OCI-LY1 (cell line): ENCODE measurements around the gene MIS18BP1.

Experiments used
- H2AFZ ChIP-seq: fragments of 200-600 bp; sonication (generic), shearing (Covaris generic); 2 replicates; pipeline ENCODE4 v1.6.0; 2014; ENCODE audit warnings: antibody characterized with exemption, mild to moderate bottlenecking, low read length
- H3F3A ChIP-seq: fragments of 200-600 bp; sonication (generic), shearing (Covaris generic); 2 replicates; pipeline ENCODE4 v1.6.0; 2014; ENCODE audit warnings: mild to moderate bottlenecking, antibody characterized with exemption, low read length, moderate library complexity; ENCODE audit not compliant: insufficient read depth
- H3K27ac ChIP-seq: fragments of 200-600 bp; sonication (generic); 2 replicates; pipeline ENCODE4 v1.5.1; 2014; ENCODE audit warnings: low read length, mixed run types, mild to moderate bottlenecking, low read depth; ENCODE audit not compliant: poor library complexity, severe bottlenecking
- H3K27me3 ChIP-seq: fragments of 200-600 bp; sonication (generic); 2 replicates; pipeline ENCODE4 v1.6.0; 2014; ENCODE audit warnings: antibody characterized with exemption, mild to moderate bottlenecking, low read length, moderate library complexity; ENCODE audit not compliant: insufficient read depth
- H3K36me3 ChIP-seq: fragments of 200-600 bp; sonication (generic); 2 replicates; pipeline ENCODE4 v1.6.1; 2014; ENCODE audit warnings: mild to moderate bottlenecking, antibody characterized with exemption, low read length, moderate library complexity, mixed read lengths; ENCODE audit not compliant: insufficient read depth
- H3K4me1 ChIP-seq: fragments of 200-600 bp; sonication (generic); 2 replicates; pipeline ENCODE4 v1.5.1; 2014; ENCODE audit warnings: mild to moderate bottlenecking, low read length, moderate library complexity; ENCODE audit not compliant: insufficient read depth, severe bottlenecking
- H3K4me2 ChIP-seq: fragments of 200-600 bp; sonication (generic), shearing (Covaris generic); 2 replicates; pipeline ENCODE4 v1.6.1; 2014; ENCODE audit warnings: low read length
- H3K4me3 ChIP-seq: fragments of 200-600 bp; sonication (generic); 2 replicates; pipeline ENCODE4 v1.5.1; 2014; ENCODE audit warnings: low read length, low read depth, mild to moderate bottlenecking, mixed read lengths; ENCODE audit not compliant: poor library complexity, severe bottlenecking
- H3K79me2 ChIP-seq: fragments of 200-600 bp; shearing (Covaris generic); 2 replicates; pipeline ENCODE4 v1.6.1; 2016; ENCODE audit warnings: mixed run types, low read length, mixed read lengths; ENCODE audit not compliant: insufficient read depth
- H3K9ac ChIP-seq: fragments of 200-600 bp; sonication (generic), shearing (Covaris generic); 2 replicates; pipeline ENCODE4 v1.6.1; 2014; ENCODE audit warnings: mild to moderate bottlenecking, low read length, mixed read lengths
- H3K9me2 ChIP-seq: fragments of 200-600 bp; sonication (generic), shearing (Covaris generic); 2 replicates; pipeline ENCODE4 v1.6.1; 2014; ENCODE audit warnings: low read depth, mild to moderate bottlenecking, low read length, mixed read lengths
- H3K9me3 ChIP-seq: fragments of 200-600 bp; shearing (Covaris generic); 2 replicates; pipeline ENCODE4 v1.6.1; 2014; ENCODE audit warnings: low read length, mixed read lengths
- H4K20me1 ChIP-seq: fragments of 200-600 bp; sonication (generic), shearing (Covaris generic); 2 replicates; pipeline ENCODE4 v1.6.0; 2016; ENCODE audit warnings: mild to moderate bottlenecking, low read length; ENCODE audit not compliant: insufficient read depth
- EZH2 ChIP-seq: fragments of 200-600 bp; sonication (generic), shearing (Covaris generic); IDR thresholded peaks from 2 replicates; pipeline ENCODE4 v1.8.0; 2017; ENCODE audit warnings: borderline replicate concordance, mixed run types, mild to moderate bottlenecking, antibody characterized with exemption, low read length, moderate library complexity, mixed read lengths
- TF ChIP-seq, protein P1 (sequence below): fragments of 200-600 bp; sonication (generic), shearing (Covaris generic); IDR thresholded peaks from 2 replicates; pipeline ENCODE4 v1.5.1; 2017; ENCODE audit warnings: mild to moderate bottlenecking, antibody characterized with exemption, low read length, moderate library complexity, mixed read lengths

Gene MIS18BP1

DNA sequence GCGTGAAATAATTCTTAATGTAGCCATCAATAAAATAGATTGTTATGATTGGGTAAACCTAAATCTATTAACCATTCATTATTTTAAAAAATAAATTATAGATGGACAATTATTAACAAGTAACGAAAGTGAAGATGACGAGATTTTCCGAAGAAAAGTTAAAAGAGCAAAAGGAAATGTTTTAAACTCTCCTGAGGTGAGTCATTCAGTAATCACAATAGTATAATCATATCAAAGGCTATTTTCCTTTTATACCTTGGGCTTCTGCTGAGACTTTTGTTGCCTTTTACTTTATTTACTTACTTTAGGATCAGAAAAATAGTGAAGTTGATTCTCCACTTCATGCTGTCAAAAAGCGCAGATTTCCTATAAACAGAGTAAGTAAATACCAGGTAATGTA is 71.7 kb downstream of the MIS18BP1 start:
- Histone ChIP-seq H3K9me2 (no peaks in the 10 kb centered on the region), H3K4me1 (no peaks in the 10 kb centered on the region), H3K79me2 (no peaks in the 10 kb centered on the region), H3K27ac (no peak overlapping the region), H3K36me3 (peaks cover 12% of the 10 kb centered on the region), H3K9ac (no peak overlapping the region), H3F3A (no peaks in the 10 kb centered on the region), H3K27me3 (no peaks in the 10 kb centered on the region), H3K4me3 (no peak overlapping the region), H2AFZ (no peak overlapping the region), H4K20me1 (no peaks in the 10 kb centered on the region), H3K9me3 (no peaks in the 10 kb centered on the region; the same call in 1 of the 2 replicates), H3K4me2 (no peak overlapping the region)
- TF ChIP-seq, protein P1, sequence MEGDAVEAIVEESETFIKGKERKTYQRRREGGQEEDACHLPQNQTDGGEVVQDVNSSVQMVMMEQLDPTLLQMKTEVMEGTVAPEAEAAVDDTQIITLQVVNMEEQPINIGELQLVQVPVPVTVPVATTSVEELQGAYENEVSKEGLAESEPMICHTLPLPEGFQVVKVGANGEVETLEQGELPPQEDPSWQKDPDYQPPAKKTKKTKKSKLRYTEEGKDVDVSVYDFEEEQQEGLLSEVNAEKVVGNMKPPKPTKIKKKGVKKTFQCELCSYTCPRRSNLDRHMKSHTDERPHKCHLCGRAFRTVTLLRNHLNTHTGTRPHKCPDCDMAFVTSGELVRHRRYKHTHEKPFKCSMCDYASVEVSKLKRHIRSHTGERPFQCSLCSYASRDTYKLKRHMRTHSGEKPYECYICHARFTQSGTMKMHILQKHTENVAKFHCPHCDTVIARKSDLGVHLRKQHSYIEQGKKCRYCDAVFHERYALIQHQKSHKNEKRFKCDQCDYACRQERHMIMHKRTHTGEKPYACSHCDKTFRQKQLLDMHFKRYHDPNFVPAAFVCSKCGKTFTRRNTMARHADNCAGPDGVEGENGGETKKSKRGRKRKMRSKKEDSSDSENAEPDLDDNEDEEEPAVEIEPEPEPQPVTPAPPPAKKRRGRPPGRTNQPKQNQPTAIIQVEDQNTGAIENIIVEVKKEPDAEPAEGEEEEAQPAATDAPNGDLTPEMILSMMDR, result no peak
- no peak for TF ChIP-seq EZH2

DNA sequence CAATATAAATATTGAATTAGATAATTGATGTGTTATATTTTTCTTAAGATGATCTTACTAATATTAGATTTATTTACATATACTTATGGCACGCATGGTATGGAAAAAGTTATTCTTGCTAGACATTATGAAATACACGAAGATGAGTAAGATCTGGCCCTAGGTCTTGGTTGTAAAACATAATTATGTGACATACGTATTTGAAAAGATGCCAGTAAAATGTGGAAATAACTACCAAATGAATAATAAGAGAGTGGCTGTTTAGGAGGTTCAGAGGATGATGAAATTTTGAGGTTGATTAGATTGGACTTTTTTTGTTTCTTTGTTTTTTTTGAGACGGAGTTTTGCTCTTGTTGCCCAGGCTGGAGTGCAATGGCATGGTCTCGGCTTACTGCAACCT is 75.9 kb downstream of the MIS18BP1 start:
- Histone ChIP-seq H2AFZ (no peak overlapping the region), H3K4me3 (no peak overlapping the region), H3K79me2 (no peaks in the 10 kb centered on the region), H3K9me3 (no peaks in the 10 kb centered on the region; the same call in 1 of the 2 replicates), H3K36me3 (peaks cover 30% of the 10 kb centered on the region), H3K4me1 (no peaks in the 10 kb centered on the region), H3K27ac (no peak overlapping the region), H3K9ac (no peak overlapping the region), H3K9me2 (no peaks in the 10 kb centered on the region), H3F3A (no peaks in the 10 kb centered on the region), H4K20me1 (no peaks in the 10 kb centered on the region), H3K27me3 (no peaks in the 10 kb centered on the region), H3K4me2 (no peak overlapping the region)
- TF ChIP-seq, protein P1, result no peak
- no peak for TF ChIP-seq EZH2

DNA sequence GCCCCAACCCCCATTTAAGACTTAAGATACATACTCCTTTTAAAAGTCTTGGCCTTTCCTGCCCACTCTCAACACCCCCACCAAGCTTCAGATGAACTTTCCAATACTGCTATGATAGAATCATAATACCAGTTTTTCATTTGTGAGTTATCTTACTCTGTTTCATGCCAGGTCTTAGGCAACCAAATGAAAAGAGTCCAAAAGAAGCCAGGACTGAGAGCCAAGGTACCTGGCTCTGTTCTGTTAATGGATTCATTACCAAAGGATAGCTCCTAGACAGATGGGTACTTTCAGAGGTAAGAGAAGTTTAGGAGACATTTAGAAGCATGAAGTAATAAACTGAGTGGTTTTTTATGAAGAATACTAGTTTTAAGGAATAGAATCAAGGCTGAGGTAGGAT is 83.1 kb downstream of the MIS18BP1 start:
- H3K4me2 ChIP-seq, result no peak overlapping the region
- H4K20me1 ChIP-seq, result no peaks in the 10 kb centered on the region
- H3K79me2 ChIP-seq, result no peaks in the 10 kb centered on the region
- no peak overlapping the region for H3K9ac ChIP-seq
- no peaks in the 10 kb centered on the region for H3F3A ChIP-seq
- TF ChIP-seq EZH2, result no peak
- H3K4me3 ChIP-seq, result no peak overlapping the region
- H3K27me3 ChIP-seq, result no peaks in the 10 kb centered on the region
- H2AFZ ChIP-seq, result no peak overlapping the region
- no peaks in the 10 kb centered on the region for H3K4me1 ChIP-seq
- no peaks in the 10 kb centered on the region for H3K9me3 ChIP-seq
- H3K36me3 ChIP-seq, result peaks cover 45% of the 10 kb centered on the region
- H3K9me2 ChIP-seq, result no peaks in the 10 kb centered on the region
- no peak overlapping the region for H3K27ac ChIP-seq

DNA sequence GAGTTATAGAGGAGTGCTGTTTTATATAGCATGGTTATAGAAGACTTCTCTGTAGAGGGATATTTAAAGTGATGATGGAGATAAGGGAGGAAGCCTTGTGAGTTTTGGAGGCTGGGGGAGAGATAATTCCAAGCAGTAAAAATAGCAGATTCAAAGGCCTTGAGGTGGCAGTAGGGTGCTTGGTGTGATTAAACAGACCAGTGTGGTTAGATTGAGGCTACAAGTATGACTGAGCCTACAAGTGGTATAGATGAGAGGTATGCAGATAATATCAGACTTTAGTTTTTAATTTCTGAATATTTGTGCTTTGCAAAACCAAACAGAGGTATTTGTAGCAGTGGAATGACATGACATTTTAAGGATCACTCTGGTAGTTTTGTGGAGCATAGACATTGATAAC is 96.9 kb downstream of the MIS18BP1 start:
- Histone ChIP-seq H4K20me1 (no peaks in the 10 kb centered on the region), H3F3A (no peaks in the 10 kb centered on the region), H3K9me2 (no peaks in the 10 kb centered on the region), H2AFZ (no peak overlapping the region), H3K36me3 (peaks cover 14% of the 10 kb centered on the region), H3K9me3 (no peaks in the 10 kb centered on the region), H3K4me3 (no peak overlapping the region), H3K4me2 (no peak overlapping the region), H3K27ac (no peak overlapping the region), H3K27me3 (no peaks in the 10 kb centered on the region), H3K79me2 (no peaks in the 10 kb centered on the region), H3K9ac (no peak overlapping the region), H3K4me1 (no peaks in the 10 kb centered on the region)
- TF ChIP-seq EZH2, result no peak
- TF ChIP-seq, protein P1, result no peak
